Activated T-helper 2 cell treated with anti-CD3 and anti-CD28 coated beads, Interferon-gamma antibody, Interleukin-2, Interleukin-4, amounts not matched to agents 10 μg/mL and 5 μg/mL and 100 μg/mL, durations not matched to agents 14 hours and 24 hours and 36 hours (primary cell): ENCODE data around the gene SHANK2. TPM values are rescaled to one million over a fixed set of nuclear protein-coding genes. Genes with fewer than 3 reads are reported as not detected.

Experiments
- DNase-seq: peaks from one replicate; pipeline ENCODE4 v3.0.0; 2021; ENCODE audit warnings: low spot score
- H3K27ac Mint-ChIP-seq: one replicate; pipeline ENCODE4 v1.8.0; 2021; ENCODE audit warnings: mixed read lengths
- H3K27me3 Mint-ChIP-seq: one replicate; pipeline ENCODE4 v1.8.0; 2021; ENCODE audit warnings: low read depth, mixed read lengths
- H3K36me3 Mint-ChIP-seq: one replicate; pipeline ENCODE4 v1.8.0; 2021; ENCODE audit warnings: low read depth, mixed read lengths
- H3K4me1 Mint-ChIP-seq: one replicate; pipeline ENCODE4 v1.8.0; 2021; ENCODE audit warnings: low read depth, mixed read lengths
- H3K4me3 Mint-ChIP-seq: one replicate; pipeline ENCODE4 v1.8.0; 2021; ENCODE audit warnings: low read depth, mild to moderate bottlenecking, moderate library complexity, mixed read lengths
- H3K9me3 Mint-ChIP-seq: one replicate; pipeline ENCODE4 v1.8.0; 2021; ENCODE audit warnings: mixed read lengths
- intact Hi-C: fragments of 100-400 bp; cut with micrococcal nuclease; formaldehyde crosslinking; loops from one replicate; pipeline ENCODE4 v1.15.1; 2023
- total RNA-seq: library from RNA; stranded (reverse); gene quantifications from 2 replicates; pipeline ENCODE4 v1.2.3, GENCODE V29; 2022

The SHANK2 gene
- not detected in 2 replicates for total RNA-seq

GRCh38 chr11:71252269-71252769, at the start of gene SHANK2:
Gene SHANK2, minus strand, starts transcription at chr11:71252577. Its CDS starts 105,251 bp downstream, at chr11:71147326.
- intact Hi-C loops, result no loop called here
- Mint-ChIP-seq H3K27me3 (peaks cover 48% of the 10 kb centered on the region), H3K4me3 (no peak within 1 kb of the TSS), H3K4me1 (no peaks in the 10 kb centered on the region), H3K9me3 (no peaks in the 10 kb centered on the region), H3K36me3 (no peaks in the 10 kb centered on the region), H3K27ac (no peak within 1 kb of the TSS)
- DNase-seq, result no peak

GRCh38 chr11:71301858-71302533, 49.6 kb upstream of the SHANK2 start:
- Mint-ChIP-seq H3K27me3 (no peaks in the 10 kb centered on the region), H3K4me1 (no peaks in the 10 kb centered on the region)
- intact Hi-C loops, result no loop called here

GRCh38 chr11:71301046-71301857, 48.9 kb upstream of the SHANK2 start:
- no peaks in the 10 kb centered on the region for H3K36me3 Mint-ChIP-seq
- no peak for DNase-seq
- no peak overlapping the region for H3K27ac Mint-ChIP-seq
- no peak overlapping the region for H3K4me3 Mint-ChIP-seq
- no peaks in the 10 kb centered on the region for H3K9me3 Mint-ChIP-seq
- H3K4me1 Mint-ChIP-seq, result no peaks in the 10 kb centered on the region
- intact Hi-C loops, result no loop called here
- H3K27me3 Mint-ChIP-seq, result no peaks in the 10 kb centered on the region

More at GRCh38 chr11:71301858-71302533, 49.6 kb upstream of the SHANK2 start:
- Mint-ChIP-seq H3K36me3 (no peaks in the 10 kb centered on the region), H3K4me3 (no peak overlapping the region), H3K27ac (no peak overlapping the region), H3K9me3 (no peaks in the 10 kb centered on the region)
- no peak for DNase-seq

GRCh38 chr11:71300187-71300586, 47.8 kb upstream of the SHANK2 start:
- intact Hi-C loops, result no loop called here
- DNase-seq, result no peak
- H3K4me3 Mint-ChIP-seq, result no peak overlapping the region
- no peaks in the 10 kb centered on the region for H3K9me3 Mint-ChIP-seq
- H3K36me3 Mint-ChIP-seq, result no peaks in the 10 kb centered on the region
- H3K4me1 Mint-ChIP-seq, result no peaks in the 10 kb centered on the region
- no peaks in the 10 kb centered on the region for H3K27me3 Mint-ChIP-seq
- H3K27ac Mint-ChIP-seq, result no peak overlapping the region

GRCh38 chr11:71298761-71299181, 46.4 kb upstream of the SHANK2 start:
- H3K4me3 Mint-ChIP-seq, result no peak overlapping the region
- intact Hi-C loops, result no loop called here
- H3K9me3 Mint-ChIP-seq, result no peaks in the 10 kb centered on the region
- H3K4me1 Mint-ChIP-seq, result no peaks in the 10 kb centered on the region
- H3K36me3 Mint-ChIP-seq, result no peaks in the 10 kb centered on the region
- no peak for DNase-seq
- no peaks in the 10 kb centered on the region for H3K27me3 Mint-ChIP-seq
- H3K27ac Mint-ChIP-seq, result no peak overlapping the region

GRCh38 chr11:71298016-71298550, 45.7 kb upstream of the SHANK2 start:
- Mint-ChIP-seq H3K9me3 (no peaks in the 10 kb centered on the region), H3K4me3 (no peak overlapping the region), H3K27ac (no peak overlapping the region), H3K27me3 (no peaks in the 10 kb centered on the region), H3K4me1 (no peaks in the 10 kb centered on the region), H3K36me3 (no peaks in the 10 kb centered on the region)
- intact Hi-C loops, result no loop called here
- no peak for DNase-seq

GRCh38 chr11:71294846-71295600, 42.6 kb upstream of the SHANK2 start:
- Mint-ChIP-seq H3K36me3 (no peaks in the 10 kb centered on the region), H3K9me3 (peaks cover 8% of the 10 kb centered on the region), H3K4me3 (no peak overlapping the region), H3K4me1 (no peaks in the 10 kb centered on the region), H3K27ac (no peak overlapping the region), H3K27me3 (no peaks in the 10 kb centered on the region)
- intact Hi-C loops, result no loop called here
- DNase-seq, result no peak

GRCh38 chr11:71293961-71294782, 41.8 kb upstream of the SHANK2 start:
- Mint-ChIP-seq H3K27me3 (no peaks in the 10 kb centered on the region), H3K9me3 (peaks cover 17% of the 10 kb centered on the region), H3K27ac (no peak overlapping the region), H3K36me3 (no peaks in the 10 kb centered on the region), H3K4me1 (no peaks in the 10 kb centered on the region), H3K4me3 (no peak overlapping the region)
- intact Hi-C loops, result no loop called here
- DNase-seq, result no peak

- H3K27ac Mint-ChIP-seq, result no peak overlapping the region
- DNase-seq, result no peak
- H3K4me3 Mint-ChIP-seq, result no peak overlapping the region
- intact Hi-C loops, result no loop called here
- H3K36me3 Mint-ChIP-seq, result no peaks in the 10 kb centered on the region
- H3K27me3 Mint-ChIP-seq, result no peaks in the 10 kb centered on the region
- H3K9me3 Mint-ChIP-seq, result peaks cover 17% of the 10 kb centered on the region
- H3K4me1 Mint-ChIP-seq, result no peaks in the 10 kb centered on the region
These were observed 34.6 kb upstream of the SHANK2 start for GRCh38 chr11:71286701-71287643.

GRCh38 chr11:71285111-71285510, 32.7 kb upstream of the SHANK2 start:
- intact Hi-C loops, result no loop called here
- peaks cover 10% of the 10 kb centered on the region for H3K9me3 Mint-ChIP-seq
- H3K36me3 Mint-ChIP-seq, result no peaks in the 10 kb centered on the region
- no peaks in the 10 kb centered on the region for H3K27me3 Mint-ChIP-seq
- no peaks in the 10 kb centered on the region for H3K4me1 Mint-ChIP-seq
- no peak overlapping the region for H3K27ac Mint-ChIP-seq
- H3K4me3 Mint-ChIP-seq, result no peak overlapping the region
- no peak for DNase-seq

GRCh38 chr11:71284525-71285092, 32.2 kb upstream of the SHANK2 start:
- H3K27ac Mint-ChIP-seq, result no peak overlapping the region
- no peak for DNase-seq

More at GRCh38 chr11:71284525-71285092, 32.2 kb upstream of the SHANK2 start:
- H3K36me3 Mint-ChIP-seq, result no peaks in the 10 kb centered on the region
- no peak overlapping the region for H3K4me3 Mint-ChIP-seq
- peaks cover 5% of the 10 kb centered on the region for H3K9me3 Mint-ChIP-seq
- H3K27me3 Mint-ChIP-seq, result no peaks in the 10 kb centered on the region
- intact Hi-C loops, result no loop called here
- no peaks in the 10 kb centered on the region for H3K4me1 Mint-ChIP-seq
